Measurements from ENCODE around the gene IQSEC1.

The IQSEC1 gene

DNA sequence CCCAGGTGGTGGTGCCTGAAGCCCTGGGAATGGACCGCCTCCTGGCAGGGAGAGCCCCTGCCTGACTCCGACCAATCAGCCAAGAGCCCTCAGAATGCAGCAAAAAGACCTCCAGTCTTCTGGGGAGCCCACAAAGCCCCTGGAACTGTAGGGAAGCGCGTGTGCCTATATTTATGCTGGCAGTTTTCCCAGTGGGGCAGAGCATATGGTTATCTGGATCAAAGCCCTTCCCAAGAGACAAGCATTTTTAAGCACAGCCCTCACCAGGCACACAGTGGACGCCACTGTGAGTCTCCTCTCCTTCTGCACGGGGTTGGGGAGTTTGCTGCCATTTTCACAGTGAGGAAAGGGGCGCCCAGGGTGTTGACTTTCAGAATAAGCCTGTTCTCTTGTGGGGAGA, 150.9 kb downstream of the IQSEC1 start:
- no peak for DNase-seq

DNA sequence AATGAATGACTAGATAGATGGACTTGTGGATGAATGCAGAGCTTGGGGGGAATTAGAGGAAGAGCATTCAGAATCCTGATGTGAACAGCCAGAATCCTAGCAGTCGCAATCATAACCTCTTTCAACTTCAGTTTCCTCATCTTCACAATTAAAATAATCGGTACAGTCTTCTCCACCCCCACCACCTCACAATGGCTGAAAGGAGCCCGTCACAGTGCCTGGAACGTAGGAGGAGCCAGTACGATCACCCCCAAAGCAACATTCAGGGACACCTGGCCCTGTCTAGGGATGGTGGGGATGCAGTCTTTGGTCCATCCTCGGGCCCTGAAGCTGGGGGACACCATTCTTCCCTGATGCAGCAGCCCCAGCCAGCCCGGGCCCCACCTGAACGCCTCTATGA, 151.5 kb downstream of the IQSEC1 start:
- DNase-seq, result no peak

DNA sequence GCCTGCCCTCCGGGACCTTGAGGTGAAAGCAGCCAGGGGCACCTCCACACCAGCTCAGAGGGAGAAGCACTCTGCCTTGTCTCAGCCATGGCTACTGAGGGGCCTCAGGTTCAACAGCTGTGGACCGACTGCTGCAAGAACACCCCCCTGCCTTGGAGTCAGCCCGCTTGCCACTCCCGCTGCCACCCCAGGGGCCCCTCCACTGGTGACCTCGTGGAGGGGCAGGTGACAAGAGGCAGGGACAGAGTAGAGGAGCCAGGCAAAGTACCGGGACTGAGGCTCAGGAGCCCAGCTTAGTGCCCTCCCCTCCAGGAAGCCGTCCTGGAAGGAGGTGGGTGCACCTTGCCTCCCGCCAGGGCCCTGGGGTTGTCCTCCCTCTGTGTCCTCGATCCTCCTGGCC, 152.3 kb downstream of the IQSEC1 start:
- no peak for DNase-seq

DNA sequence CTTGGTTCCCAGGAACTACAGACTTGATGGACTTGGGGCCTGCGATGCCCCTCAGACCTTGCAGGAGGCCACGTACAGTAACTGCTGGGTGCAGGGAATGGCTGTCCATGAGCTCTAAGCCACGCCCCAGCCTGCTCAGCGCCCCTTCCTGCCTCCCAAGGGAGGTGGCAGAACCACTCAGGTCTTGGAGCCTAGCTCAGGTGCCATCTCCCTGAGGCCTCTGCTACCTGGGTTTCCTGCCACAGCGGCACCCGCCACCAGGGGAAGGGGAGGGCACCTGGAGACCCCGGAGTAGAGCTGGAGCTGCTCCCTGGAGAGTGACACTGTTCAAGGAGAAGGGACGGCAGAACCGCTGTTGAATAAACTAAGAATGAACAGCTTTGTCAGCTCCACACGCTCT, 154.0 kb downstream of the IQSEC1 start:
- no peak for DNase-seq

DNA sequence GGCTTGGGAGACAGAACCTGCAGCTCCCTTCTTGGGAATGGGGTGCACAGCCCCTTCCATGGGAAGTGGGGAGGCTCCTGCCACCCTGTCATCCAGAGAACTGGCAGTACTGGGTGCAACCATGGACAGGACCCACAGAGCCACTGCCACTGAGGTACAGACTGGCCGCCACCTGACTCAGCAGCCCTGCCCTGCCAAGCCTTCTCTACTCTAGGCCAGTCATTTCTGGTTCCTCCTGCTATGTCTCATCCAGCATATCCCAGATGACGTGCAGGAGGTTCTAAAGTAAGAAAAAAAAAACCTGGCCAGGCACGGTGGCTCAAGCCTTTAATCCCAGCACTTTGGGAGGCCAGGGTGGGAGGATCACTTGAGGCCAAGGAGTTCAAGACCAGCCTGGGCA, 155.0 kb downstream of the IQSEC1 start:
- no peak for DNase-seq

DNA sequence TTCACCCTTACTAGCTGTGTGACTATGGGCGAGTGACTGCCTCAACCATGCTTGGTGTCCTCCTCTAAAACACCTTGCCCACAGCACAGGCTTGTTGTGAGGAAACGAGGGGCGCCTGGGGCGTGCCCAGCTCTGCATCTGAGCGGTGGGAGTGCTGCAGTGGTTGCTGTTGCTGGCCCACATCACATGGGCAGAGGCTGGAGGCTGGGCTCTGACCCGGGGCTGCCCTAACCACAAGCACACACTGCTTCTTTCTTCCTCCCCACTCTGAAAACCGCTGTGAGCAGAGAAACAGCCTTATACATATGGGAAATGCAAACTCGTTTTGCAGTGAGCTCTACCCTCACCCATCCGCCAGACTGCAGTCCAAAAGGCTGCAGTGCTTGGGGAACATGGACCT, 157.1 kb downstream of the IQSEC1 start:
- DNase-seq, result no peak

DNA sequence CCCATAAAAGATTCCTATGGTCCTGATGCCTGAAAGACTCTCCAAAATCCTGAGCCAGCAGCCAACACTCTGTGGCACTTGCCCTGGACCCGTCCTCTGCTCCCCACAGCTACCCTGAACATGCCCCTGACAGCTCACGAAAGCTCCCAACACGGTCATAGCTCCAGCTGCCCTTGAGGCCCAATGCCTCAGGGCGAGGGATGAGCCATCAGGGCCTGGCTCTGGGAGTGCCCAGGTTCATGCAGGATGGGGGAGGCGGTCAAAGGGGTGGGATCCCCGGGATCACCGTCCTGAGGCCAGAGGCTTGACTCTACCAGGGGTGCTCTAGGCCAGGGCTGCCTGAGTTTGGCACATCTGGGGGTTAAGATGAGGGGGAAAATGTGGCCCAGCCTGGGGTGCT, 159.1 kb downstream of the IQSEC1 start:
- DNase-seq, result no peak

DNA sequence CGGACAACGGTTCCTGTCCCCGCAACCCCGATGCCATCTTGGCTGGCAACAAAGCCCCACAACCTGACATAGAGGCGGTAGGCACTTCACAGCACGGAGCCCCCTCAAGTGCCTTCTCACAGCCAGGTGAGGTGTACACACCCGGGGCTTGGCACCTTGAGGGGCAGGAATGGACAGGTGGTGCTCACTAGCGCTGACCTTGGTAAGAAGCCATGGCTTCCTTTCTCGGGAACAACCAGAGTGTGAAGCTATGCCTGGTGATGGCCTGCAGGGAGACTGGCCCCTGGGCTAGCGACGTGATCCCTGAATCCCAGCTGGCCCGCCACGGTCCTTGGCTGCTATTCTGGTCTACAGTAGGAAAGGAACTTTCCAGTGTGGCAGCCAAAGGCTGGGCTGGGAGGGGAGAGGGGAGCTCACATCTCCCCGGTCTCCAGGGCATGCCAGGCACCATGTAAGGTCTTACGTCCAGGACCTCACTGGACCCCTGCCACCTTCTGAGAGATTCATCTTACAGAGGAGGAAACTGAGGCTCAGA, 161.3 kb downstream of the IQSEC1 start:
- DNase-seq, result no peak

DNA sequence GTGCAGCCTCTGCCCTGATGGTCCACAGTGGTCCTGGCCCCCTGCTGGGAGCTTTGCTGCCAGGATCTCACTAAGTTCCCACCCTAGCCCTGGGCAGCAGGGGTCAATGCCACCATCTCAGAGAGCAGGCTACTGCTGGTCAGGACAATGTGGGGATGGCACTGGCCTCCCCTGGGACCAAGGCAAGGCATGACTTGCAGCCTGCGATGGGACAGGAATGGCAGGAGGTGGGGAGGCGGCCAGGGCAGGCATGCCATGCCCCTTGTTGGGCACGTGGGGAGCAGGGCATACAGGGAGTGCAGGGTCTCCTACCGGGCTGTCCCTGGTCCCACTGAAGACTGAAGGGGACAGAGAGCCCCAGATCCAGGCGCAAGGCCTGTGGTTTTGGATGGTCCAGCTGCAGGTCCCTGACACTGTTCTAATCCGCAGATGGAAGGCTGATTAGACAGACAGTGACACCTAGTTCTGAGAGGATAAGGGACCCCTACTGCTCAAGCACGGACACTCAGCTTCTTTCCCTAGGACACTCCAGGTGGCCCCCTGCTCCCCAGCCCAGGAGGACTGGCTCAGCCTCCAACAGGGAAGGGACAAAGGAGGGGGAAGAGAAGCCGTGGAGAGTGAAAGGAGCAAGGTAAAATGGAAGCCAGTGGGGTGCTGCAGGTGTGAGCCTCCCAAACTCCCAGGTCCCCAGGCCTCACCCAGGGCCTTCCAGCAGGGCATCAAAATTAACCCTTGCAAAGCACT, 162.7 kb downstream of the IQSEC1 start:
- no peak for DNase-seq

DNA sequence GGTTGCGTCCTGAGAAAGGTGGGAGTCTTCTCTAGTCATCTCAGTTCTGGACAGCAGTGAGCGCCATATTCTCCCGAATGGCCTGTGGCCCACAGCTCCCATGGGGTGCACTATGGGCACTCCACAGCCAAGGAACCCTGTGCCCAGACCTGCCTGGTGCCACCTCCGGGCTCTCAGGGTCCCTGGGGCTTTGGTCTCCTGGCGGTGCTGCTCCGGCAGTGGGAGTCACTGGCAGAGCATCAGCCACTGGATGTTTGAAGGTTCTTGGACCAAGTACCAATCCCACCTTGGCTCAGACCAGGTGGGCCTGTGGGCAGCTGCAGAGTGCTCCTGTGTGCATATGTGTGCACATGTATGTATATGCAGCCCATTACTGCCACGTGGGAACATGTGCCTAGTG, 163.5 kb downstream of the IQSEC1 start:
- DNase-seq, result no peak

DNA sequence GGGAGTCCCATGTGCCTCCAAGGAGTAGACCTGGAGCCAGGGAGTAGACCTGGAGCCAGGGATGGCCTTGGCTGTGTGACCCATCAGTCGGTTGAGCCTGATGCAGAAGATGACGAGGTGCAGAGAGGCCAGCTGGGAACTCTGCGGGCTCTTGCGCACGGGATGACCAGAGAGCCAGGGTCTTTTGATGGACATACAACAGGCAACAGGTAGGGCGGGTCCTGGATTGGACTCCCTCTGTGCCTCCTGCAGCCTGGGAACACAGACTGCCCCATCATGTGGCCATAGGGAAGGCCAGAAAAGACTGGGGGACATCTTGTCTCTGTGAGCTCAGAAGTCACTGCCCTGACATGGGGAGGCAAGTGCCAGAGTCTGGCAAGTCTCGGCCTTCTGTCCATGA, 164.4 kb downstream of the IQSEC1 start:
- no peak for DNase-seq

DNA sequence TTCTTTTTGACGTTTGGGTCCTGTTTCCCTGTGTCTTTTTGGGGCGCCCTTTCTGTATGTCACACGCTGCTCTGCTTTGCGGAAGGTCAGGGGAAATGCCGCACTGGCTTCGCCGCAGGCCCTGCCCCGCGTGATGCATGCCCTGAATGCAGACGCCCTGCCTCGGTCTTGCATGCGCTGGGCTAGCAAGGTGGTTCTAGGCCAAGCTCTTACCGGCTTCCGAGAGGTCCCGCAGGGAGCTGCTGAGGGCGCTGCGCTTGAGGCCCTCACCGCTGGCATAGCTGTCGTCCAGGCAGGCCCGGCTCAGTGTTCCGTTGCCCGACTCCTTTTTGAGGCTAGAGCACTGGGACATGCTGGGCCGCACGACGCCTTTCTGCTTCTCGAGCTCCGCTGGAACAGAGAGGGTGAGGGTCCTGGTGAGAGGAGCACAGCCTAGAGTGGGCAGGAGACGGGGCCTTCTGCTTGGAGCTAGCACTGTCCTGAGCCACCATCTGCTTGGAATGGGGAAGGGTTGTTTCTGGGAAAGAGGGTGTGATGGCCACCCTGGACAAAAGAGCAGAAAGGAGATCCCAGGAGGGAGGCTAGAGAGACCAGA, 165.0 kb downstream of the IQSEC1 start:
- no peak for DNase-seq

DNA sequence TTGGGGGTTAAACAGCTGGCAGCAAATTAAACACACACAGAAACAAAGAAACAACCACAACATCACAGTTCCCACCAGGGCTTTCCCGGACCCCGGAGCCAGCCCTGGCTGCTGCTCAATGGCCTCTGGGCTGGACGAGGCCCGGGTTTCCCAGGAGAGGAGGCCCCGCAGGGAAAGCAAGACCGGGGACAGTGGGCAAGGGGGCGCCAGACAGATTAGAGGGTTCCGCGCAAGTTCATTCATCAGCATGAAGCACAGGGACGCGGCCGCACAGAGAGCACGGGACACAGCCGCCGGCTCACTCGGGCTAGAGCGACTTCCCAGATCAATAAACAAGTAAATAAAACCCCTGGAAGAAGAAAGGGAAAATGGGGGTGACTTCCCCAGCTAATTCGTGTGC, 165.5 kb downstream of the IQSEC1 start:
- DNase-seq, result no peak

DNA sequence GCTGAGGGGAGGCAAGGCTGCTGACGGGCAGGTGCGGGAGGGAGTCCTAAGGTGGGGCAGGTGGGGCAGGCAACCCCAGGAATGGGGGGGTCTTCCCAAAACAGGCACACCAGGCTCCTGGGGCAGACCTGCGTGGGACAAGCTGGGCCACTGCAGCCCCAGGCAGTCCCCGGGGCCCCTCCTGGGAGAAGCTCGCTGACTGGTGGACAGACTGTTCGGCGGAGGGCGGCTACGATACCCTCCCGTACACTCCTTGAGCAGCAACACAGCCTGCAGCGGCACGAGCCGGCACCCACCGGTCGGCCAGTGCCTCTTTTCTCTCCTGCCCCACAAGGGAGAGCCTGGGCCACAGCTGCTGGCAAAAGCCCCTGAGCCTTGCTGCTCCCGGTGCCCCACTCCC, 165.9 kb downstream of the IQSEC1 start:
- DNase-seq, result no peak

DNA sequence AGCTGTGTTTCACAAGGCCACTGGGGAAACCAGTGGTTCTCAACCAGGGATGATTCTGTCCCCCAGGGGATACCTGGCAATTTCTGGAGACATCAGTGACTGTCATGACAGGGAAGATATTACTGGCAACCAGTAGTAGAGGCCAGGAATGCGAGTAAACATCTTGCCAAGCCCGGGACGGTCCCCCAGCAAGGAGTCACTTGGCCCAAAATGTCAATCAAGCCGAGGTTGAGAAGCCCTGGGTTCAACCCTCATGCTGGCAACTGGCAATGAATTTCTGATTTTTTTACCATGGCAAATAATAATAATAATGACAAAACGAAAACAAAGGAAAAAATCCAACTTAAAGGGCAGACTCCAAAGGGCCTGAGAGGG, 166.3 kb downstream of the IQSEC1 start:
- no peak for DNase-seq

DNA sequence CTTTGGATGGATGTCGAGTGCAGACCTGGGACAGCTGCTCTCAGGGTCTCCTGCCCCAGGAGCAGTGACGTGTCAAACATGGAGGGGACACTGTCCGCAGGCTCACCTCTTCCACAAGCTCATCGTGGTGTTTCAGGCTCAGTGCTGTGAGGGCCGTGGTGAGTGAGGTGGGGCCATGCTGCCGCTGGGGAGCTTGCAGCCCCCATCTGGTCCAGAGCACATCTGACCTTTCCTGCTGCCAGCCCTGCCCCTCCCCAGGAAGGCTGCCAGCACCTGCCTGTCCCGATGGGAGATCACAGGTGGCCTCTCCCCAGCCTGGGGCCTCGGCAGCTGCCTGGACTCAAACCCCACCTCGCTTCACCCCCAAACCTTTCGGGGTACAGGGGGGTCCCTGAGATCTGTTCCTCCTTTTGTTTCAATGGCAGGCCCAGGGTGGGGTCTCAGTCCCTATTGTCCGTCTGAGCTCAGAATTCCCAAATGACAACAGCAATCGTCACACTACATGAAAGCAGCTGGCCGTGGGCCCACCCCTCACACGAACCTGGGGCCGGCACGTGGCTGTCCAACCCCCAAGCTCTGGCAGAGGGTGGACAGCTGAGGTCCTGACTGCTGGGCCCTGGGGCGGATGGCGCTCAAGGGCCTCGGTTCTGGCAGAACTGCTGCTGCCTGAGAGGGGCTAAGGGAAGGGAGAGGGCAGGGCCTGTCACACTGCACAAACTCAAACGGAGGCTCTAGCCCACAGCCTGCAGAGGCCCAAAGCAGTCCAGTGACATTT, 166.9 kb downstream of the IQSEC1 start:
- no peak for DNase-seq

DNA sequence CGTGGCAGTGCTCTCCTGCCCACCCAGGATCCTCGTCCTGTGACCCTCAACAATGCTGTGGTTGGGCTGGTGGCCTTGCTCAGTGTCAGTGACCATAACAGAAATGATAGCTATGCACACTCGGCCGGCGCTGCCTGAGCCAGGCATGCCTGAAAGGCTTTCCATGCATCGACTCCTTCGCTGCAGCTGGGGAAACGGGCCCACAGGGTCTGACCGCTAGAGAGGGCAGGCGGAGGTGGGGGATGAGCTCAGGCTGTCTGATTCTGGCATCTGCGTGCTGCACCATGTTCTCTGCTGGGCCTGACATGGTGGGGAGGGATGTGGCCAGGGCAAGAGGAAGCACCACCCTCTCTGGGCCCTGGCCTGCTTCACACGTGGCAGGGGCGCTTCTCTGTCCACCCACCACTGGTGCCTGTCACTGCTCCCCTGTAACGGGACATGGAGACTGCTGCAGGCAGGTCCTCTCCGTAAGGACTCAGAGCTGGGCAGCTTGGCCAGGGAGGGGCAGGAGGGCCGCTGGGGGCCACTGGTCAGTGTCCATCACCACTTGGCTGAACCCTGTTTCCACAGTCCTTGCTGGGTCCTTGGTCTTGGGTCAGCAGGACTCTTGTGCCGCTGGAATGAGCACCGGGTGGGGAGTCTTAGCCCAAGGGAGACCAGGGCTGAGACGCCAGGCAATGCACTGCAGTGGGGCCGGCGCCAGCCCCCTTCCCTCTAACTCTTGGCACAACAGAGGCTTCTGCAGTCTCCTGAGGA, 167.7 kb downstream of the IQSEC1 start:
- DNase-seq, result no peak

DNA sequence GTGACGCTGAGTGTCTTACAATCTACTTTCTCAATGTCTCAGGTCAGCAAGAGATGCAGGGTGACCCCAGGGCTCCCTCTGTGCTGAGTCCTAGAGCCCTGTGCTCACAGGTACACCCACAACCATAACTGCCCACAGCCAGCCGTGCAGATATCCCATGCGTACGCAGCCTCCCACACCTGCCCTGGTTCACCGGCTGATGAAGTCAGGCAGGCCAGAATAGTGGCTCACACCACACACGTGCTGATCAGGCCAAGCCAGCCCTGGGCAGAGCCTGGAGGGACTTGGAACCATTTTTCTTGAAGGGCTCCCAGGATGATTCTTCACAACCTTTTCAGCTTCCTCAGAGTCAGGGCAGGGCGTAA, 168.3 kb downstream of the IQSEC1 start:
- DNase-seq, result no peak

DNA sequence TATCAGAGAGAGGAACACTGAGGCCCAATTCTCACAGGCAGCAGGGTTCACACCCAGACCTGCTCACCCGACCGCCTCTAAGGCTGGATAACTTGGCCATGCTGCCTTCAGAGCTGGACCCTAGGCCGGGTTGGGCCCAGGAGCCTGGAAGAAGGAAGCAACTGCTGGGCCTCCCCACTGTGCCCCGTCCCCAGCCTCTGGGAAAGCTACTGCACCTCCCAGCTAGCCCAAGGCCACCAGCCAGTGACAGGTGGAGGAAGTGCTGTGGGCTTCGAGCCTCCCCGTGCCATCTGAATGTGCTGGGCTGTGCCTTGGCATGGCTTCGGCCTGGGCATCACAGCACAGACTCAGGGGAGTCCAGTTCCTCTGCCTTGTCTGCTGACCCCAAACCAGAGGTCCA, 169.3 kb downstream of the IQSEC1 start:
- no peak for DNase-seq

DNA sequence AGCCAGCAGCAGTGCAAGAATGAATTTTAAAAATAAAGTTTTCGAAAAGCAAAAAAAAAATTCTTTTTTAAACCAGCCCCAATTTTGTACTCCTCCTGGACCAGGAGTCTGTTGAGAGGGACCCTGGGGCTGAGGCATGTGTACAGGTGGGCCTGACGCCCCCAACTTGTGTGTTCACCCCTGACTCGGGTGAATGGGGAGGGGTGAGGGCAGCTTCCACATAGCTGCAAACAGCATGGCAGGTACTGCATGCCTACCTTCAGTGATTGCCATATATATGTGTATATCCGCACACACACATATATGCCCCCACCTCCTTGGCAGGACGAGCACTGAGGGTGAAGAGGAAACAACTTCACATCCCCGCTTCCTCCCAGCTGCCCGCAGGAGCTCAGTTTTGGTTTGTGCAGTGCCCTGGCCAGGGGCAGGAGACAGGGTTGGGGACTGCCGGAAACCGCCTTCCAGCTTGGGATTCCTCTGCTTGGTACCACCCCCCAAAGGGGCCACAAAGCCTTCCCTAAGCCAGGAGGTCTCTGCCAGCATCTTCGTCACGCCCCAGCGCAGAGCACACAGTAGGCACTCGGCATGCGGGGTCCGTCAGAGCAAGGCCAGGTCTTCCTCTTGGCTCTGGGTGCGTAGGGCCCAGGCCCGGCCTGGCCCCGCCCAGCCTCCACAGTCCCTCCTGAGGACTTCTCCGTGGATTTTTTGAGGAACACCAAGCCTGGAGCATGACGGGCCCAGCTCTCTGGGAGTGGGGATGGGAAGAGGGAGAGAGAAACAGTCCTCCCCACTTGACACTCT, 170.0 kb downstream of the IQSEC1 start:
- DNase-seq, result no peak

DNA sequence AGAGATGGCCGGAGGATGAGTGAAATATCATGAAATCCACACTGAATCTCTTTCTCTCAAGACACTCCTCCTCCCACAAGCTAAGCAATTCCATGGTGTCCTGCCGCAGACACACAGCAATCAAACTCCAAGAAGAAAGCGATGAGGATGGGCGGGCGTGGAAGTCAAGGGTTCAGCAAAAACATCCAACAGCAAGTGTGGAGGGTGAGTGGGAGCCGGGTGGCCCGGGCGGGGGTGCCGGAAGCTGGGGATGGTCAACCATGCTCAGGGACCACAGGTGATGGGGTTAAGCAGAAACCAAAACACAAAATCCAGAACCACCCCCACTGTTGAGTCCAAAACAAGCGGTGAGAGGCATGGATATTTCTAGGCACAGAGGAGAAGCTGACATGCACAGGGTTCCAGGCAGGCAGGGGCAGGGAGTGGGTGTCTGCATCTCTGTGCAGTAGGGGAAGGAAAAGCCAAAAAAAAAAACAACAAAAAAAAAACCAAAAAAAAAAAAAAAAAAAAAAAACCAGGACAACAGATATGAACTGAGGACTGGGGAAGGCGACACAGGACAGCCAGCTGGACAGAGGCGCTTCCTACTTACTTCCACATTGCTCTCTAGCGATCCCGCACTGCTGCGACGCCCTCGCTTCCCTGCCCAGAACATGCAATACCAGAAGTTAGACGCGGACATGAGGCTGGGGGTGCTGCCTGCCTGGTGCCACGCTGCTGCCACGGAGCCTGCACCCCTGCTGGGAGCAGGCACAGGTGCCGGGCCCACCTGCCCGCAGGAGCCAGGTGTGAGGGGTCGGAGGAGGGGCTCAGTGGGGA, 170.8 kb downstream of the IQSEC1 start:
- no peak for DNase-seq

DNA sequence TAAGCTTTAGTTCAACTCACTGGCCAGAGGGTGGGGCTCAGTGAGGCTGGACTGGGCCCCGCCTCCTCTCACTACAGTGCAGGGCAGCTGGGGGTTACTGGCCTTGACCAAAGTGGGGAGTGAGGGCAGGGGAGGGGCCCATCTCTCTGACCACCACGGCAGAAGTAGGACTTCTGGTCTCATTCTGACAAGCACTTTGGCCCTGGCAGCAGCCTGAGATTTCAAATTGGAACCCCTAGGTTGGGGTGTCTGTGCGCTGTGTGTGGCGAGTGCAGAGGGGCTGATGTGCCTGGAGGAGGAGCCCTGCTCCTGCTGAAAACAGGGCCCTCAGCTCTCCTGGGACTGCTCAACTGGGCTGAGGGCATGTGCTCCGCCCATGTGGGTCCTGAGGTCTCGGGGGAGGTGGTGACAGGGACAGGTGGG, 171.6 kb downstream of the IQSEC1 start:
- no peak for DNase-seq
